ENCODE data around the gene SLC35E3.

Gene SLC35E3

GRCh38 chr12:68773582-68773981 is 27.6 kb downstream of the SLC35E3 start:
- TF ChIP-seq CTCF (IDR thresholded peaks at IDR 0.05; ENCODE audit: control insufficient read depth, insufficient read depth, low read depth, low read length, missing control alignments), result no peak
- DNase-seq (ENCODE audit: low read depth), result no peak
- no peak overlapping the region for H3K4me3 ChIP-seq (ENCODE audit: control insufficient read depth, low read depth, low read length)

GRCh38 chr12:68775121-68775630 is 29.2 kb downstream of the SLC35E3 start:
- no peak overlapping the region for H3K4me3 ChIP-seq (ENCODE audit: control insufficient read depth, low read depth, low read length)
- DNase-seq (ENCODE audit: low read depth), result no peak
- no peak for TF ChIP-seq CTCF (IDR thresholded peaks at IDR 0.05; ENCODE audit: control insufficient read depth, insufficient read depth, low read depth, low read length, missing control alignments)

- H3K4me3 ChIP-seq (ENCODE audit: control insufficient read depth, low read depth, low read length), result no peak overlapping the region
- TF ChIP-seq CTCF (IDR thresholded peaks at IDR 0.05; ENCODE audit: control insufficient read depth, insufficient read depth, low read depth, low read length, missing control alignments), result no peak
- no peak for DNase-seq (ENCODE audit: low read depth)
Observed at GRCh38 chr12:68776976-68777610, 31.1 kb downstream of the SLC35E3 start.

GRCh38 chr12:68779280-68779679 is 33.3 kb downstream of the SLC35E3 start:
- H3K4me3 ChIP-seq (ENCODE audit: control insufficient read depth, low read depth, low read length), result no peak overlapping the region
- no peak for DNase-seq (ENCODE audit: low read depth)
- no peak for TF ChIP-seq CTCF (IDR thresholded peaks at IDR 0.05; ENCODE audit: control insufficient read depth, insufficient read depth, low read depth, low read length, missing control alignments)

- TF ChIP-seq CTCF (IDR thresholded peaks at IDR 0.05; ENCODE audit: control insufficient read depth, insufficient read depth, low read depth, low read length, missing control alignments), result no peak
- no peak for DNase-seq (ENCODE audit: low read depth)
- H3K4me3 ChIP-seq (ENCODE audit: control insufficient read depth, low read depth, low read length), result no peak overlapping the region
Observed at GRCh38 chr12:68780731-68781130, 34.8 kb downstream of the SLC35E3 start.

- no peak for DNase-seq (ENCODE audit: low read depth)
- no peak overlapping the region for H3K4me3 ChIP-seq (ENCODE audit: control insufficient read depth, low read depth, low read length)
- TF ChIP-seq CTCF (IDR thresholded peaks at IDR 0.05; ENCODE audit: control insufficient read depth, insufficient read depth, low read depth, low read length, missing control alignments), result no peak
Observed at GRCh38 chr12:68781728-68782127, 35.8 kb downstream of the SLC35E3 start.

Measured in AG09309 (cell line).